ENCODE data around the gene CNTN5. TPM values are rescaled to one million over a fixed set of nuclear protein-coding genes. Genes with fewer than 3 reads are reported as not detected.

CNTN5 gene
- total RNA-seq, 2 experiments from 2014 or later: not detected

DNA sequence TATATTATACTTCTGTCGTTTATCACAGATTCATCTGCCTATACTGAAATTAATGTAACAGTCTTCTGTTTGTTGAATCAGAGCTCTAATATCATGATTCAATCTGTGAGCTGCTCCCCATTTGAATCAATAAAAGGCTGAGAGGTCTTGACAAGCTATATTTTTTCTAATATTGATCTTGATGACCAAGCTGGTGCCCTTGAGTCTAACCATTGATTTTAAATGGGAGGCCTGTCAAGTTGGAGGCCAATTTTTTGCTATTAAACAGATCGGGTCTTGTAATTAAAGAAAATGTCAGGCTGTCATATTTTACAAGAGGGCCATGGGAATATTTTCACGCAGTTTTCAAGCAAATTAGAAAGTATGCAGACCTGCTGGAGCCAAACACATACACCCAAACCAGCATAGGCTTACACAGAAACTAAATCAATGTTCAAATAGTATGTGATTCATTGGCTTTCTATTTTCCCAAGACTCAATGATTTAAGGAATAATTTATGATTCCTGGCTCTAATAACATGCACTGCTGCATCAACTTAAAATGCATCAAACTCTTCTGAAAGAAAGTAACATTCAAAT lies 286.9 kb downstream of the CNTN5 start:
- ChIA-PET POLR2A (no interaction called here), CTCF (no interaction called here)
- no peaks in the 10 kb centered on the region for H3K27me3 Mint-ChIP-seq

DNA sequence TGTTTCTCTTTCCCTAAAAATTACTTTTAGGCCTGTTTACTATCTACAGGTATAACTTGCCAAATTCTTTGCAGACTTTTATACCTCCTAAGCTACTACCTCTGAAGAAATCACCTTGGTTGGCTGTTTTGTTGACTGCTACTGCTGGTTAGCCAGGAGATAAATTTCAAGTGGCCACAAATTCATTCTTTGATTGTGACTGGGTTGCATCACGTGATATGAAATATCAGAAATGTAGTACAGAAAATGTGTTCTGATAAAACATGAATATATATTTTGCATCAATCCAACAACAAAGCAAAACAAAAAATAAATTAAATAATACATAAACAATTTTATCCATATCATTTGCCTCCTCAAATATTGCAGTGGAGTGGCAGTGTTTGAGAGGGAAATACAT lies 291.1 kb downstream of the CNTN5 start:
- Mint-ChIP-seq H3K4me1 (ENCODE audit: low read depth) (no peaks in the 10 kb centered on the region), H3K36me3 (ENCODE audit: low read depth) (no peaks in the 10 kb centered on the region), H3K27me3 (no peaks in the 10 kb centered on the region), H3K27ac (no peak overlapping the region), H3K4me3 (no peak overlapping the region), H3K9me3 (peaks cover 4% of the 10 kb centered on the region)
- TF ChIP-seq, protein P1, sequence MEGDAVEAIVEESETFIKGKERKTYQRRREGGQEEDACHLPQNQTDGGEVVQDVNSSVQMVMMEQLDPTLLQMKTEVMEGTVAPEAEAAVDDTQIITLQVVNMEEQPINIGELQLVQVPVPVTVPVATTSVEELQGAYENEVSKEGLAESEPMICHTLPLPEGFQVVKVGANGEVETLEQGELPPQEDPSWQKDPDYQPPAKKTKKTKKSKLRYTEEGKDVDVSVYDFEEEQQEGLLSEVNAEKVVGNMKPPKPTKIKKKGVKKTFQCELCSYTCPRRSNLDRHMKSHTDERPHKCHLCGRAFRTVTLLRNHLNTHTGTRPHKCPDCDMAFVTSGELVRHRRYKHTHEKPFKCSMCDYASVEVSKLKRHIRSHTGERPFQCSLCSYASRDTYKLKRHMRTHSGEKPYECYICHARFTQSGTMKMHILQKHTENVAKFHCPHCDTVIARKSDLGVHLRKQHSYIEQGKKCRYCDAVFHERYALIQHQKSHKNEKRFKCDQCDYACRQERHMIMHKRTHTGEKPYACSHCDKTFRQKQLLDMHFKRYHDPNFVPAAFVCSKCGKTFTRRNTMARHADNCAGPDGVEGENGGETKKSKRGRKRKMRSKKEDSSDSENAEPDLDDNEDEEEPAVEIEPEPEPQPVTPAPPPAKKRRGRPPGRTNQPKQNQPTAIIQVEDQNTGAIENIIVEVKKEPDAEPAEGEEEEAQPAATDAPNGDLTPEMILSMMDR (IDR thresholded peaks at IDR 0.05): no peak
- CTCF ChIA-PET: interaction anchor here (0.8 kb wide), 1 partner anchor 20 kb away, joined by 3 read pairs; no protein-coding TSS in a partner anchor
- ATAC-seq: no peak
- DNase-seq: no peak
- POLR2A ChIA-PET: no interaction called here
- intact Hi-C loops (cut with micrococcal nuclease): no loop called here

More for the DNA sequence above, 286.9 kb downstream of the CNTN5 start:
- Mint-ChIP-seq H3K4me3 (no peak overlapping the region), H3K9me3 (peaks cover 3% of the 10 kb centered on the region), H3K4me1 (ENCODE audit: low read depth) (no peaks in the 10 kb centered on the region), H3K36me3 (ENCODE audit: low read depth) (no peaks in the 10 kb centered on the region), H3K27ac (no peak overlapping the region)
- intact Hi-C loops (cut with micrococcal nuclease): no loop called here
- ATAC-seq (no peak), DNase-seq (no peak)
- TF ChIP-seq, protein P1 (IDR thresholded peaks at IDR 0.05): no peak

DNA sequence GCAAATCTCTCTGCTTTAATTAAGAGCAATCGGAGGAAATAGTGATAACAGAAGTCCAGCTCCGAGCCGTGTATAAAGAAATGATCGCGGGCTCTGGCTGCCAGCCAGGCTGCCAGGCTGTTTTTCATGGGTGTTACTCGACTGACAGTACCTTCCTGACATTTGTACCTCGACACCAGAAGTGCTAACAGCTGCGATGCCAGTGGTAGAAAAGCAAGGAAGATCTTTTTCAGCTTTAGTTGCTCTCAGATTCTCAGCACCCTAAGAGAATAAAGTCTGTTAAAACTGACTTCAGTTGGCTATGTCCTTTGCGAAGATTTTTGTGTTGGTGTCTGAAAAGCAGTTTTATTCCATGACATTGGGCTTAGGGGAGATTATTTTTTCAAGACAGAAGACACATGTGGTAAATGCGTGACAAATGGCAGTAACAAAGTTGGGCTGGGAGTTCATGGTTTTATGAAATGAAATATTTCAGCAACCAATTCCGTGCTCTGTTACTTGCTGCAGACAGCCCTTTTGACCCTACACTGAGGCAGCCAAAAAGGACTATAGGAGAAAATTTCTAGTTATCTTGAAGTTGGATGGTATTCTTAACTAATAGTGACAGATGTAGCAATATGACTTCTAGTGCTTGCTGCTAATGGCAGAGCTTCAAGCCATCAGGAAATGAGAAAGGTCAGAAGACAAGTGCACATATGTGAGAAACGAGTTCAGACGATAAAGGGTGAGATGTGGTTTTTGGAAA lies 296.2 kb downstream of the CNTN5 start:
- no peak overlapping the region for H3K27ac Mint-ChIP-seq

DNA sequence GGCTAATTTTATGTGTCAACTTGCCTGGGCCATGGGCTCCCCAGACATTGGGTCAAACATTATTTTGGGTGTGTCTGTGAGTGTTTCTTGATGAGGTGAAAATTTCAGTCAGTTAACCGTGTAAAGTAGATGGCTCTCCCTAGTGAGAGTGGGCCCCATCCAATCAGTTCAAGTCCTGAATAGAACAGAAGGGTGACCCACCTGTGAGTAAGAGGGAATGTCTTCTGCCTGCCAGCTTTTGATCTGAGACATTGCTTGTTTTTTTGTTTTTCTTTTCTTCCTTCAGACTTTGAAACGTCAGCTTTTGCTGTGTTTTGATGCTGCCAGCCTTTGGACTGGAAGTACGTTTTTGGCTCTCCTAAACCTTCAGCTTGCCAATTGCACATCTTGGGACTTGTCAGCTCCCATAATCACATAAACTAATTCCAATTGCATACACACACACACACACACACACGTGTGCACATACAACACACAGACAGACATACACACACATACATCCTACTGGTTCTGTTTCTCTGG lies 300.1 kb downstream of the CNTN5 start:
- POLR2A ChIA-PET: no interaction called here
- Mint-ChIP-seq H3K9me3 (peaks cover 8% of the 10 kb centered on the region), H3K4me1 (ENCODE audit: low read depth) (no peaks in the 10 kb centered on the region), H3K4me3 (no peak overlapping the region), H3K27ac (no peak overlapping the region), H3K27me3 (no peaks in the 10 kb centered on the region), H3K36me3 (ENCODE audit: low read depth) (no peaks in the 10 kb centered on the region)
- DNase-seq (no peak), ATAC-seq (no peak)
- CTCF ChIA-PET: no interaction called here
- TF ChIP-seq, protein P1 (IDR thresholded peaks at IDR 0.05): no peak
- intact Hi-C loops (cut with micrococcal nuclease): no loop called here

More for the DNA sequence above, 296.2 kb downstream of the CNTN5 start:
- TF ChIP-seq, protein P1 (IDR thresholded peaks at IDR 0.05): no peak
- H3K4me1 Mint-ChIP-seq (ENCODE audit: low read depth): no peaks in the 10 kb centered on the region
- H3K4me3 Mint-ChIP-seq: no peak overlapping the region
- peaks cover 10% of the 10 kb centered on the region for H3K9me3 Mint-ChIP-seq
- no peaks in the 10 kb centered on the region for H3K36me3 Mint-ChIP-seq (ENCODE audit: low read depth)
- ChIA-PET CTCF (no interaction called here), POLR2A (no interaction called here)
- ATAC-seq (no peak), DNase-seq (no peak)
- intact Hi-C loops (cut with micrococcal nuclease): no loop called here
- H3K27me3 Mint-ChIP-seq: no peaks in the 10 kb centered on the region

DNA sequence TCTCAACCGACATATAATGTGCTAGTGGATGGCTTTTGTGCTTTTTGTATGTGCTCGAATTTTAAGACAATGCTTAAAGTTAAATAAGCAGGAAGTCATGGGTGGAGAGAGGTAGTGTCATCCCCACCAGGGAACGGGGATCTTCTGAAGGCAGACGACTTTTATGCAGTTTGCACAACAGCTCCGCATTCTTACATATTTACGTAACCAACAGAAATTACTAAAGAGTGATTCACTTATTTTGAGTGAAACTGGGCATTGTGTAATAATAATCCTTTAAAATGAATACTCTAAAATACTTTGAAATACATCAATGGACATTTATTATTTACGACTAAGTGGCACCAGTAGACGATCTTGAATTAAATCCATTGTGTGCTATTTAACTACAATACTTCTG lies 305.1 kb downstream of the CNTN5 start:
- H3K36me3 Mint-ChIP-seq (ENCODE audit: low read depth): no peaks in the 10 kb centered on the region
- CTCF ChIA-PET: no interaction called here
- intact Hi-C loops (cut with micrococcal nuclease): no loop called here
- H3K27ac Mint-ChIP-seq: no peak overlapping the region
- no peak for DNase-seq
- ATAC-seq: no peak
- peaks cover 8% of the 10 kb centered on the region for H3K9me3 Mint-ChIP-seq
- no peaks in the 10 kb centered on the region for H3K27me3 Mint-ChIP-seq
- TF ChIP-seq, protein P1 (IDR thresholded peaks at IDR 0.05): no peak
- POLR2A ChIA-PET: no interaction called here
- no peak overlapping the region for H3K4me3 Mint-ChIP-seq
- H3K4me1 Mint-ChIP-seq (ENCODE audit: low read depth): no peaks in the 10 kb centered on the region

All from activated CD8-positive, alpha-beta T cell treated with anti-CD3 and anti-CD28 coated beads for 36 hours (primary cell).